Activated CD4-positive, alpha-beta T cell treated with anti-CD3 and anti-CD28 coated beads, Interleukin-2, amount 10 ng/mL, durations not matched to agents 7 days and 5 days (primary cell): ENCODE data around the gene MLXIP. TPM values are rescaled to one million over a fixed set of nuclear protein-coding genes. Genes with fewer than 3 reads are reported as not detected.

Source experiments
- CTCF ChIA-PET: fragments of 350-600 bp; sonication (Branson Sonifier 250); formaldehyde crosslinking; loops from one replicate; lab custom pipeline; 2021; ENCODE audit warnings: antibody characterized with exemption; lab: Charles Lee
- POLR2A ChIA-PET: fragments of 350-600 bp; sonication (Branson Sonifier 250); formaldehyde crosslinking; loops from one replicate; lab custom pipeline; 2021; ENCODE audit warnings: antibody characterized with exemption; lab: Charles Lee
- DNase-seq: peaks from one replicate; pipeline ENCODE4 v3.0.0-alpha.2; 2020
- H3K27ac Mint-ChIP-seq: one replicate; pipeline ENCODE4 v1.8.0; 2021; ENCODE audit warnings: mild to moderate bottlenecking, moderate library complexity, mixed read lengths
- H3K27me3 Mint-ChIP-seq: one replicate; pipeline ENCODE4 v1.8.0; 2021; ENCODE audit warnings: mixed read lengths
- H3K36me3 Mint-ChIP-seq: one replicate; pipeline ENCODE4 v1.8.0; 2021; ENCODE audit warnings: low read depth, mixed read lengths
- H3K4me1 Mint-ChIP-seq: one replicate; pipeline ENCODE4 v1.8.0; 2021; ENCODE audit warnings: mixed read lengths
- H3K4me3 Mint-ChIP-seq: one replicate; pipeline ENCODE4 v1.8.0; 2021; ENCODE audit warnings: mild to moderate bottlenecking, moderate library complexity, mixed read lengths
- H3K9me3 Mint-ChIP-seq: one replicate; pipeline ENCODE4 v1.8.0; 2021; ENCODE audit warnings: mixed read lengths
- total RNA-seq, 2 experiments: library from RNA; stranded (reverse); gene quantifications; one replicate each; pipeline ENCODE4 v1.2.3, GENCODE V29; 2021

MLXIP gene
- total RNA-seq, 2 experiments from 2014 or later = 45.7 to 46.8 TPM

- peak within 1 kb of the TSS; percentile 70 for H3K4me3 Mint-ChIP-seq
- POLR2A ChIA-PET = interaction anchor here (0.5 kb wide), 1 partner anchor 42 kb away, joined by 3 read pairs; no protein-coding TSS in a partner anchor
- H3K27me3 Mint-ChIP-seq = peaks cover 11% of the 10 kb centered on the region
- CTCF ChIA-PET = interaction anchor here (0.6 to 1.8 kb wide), 4 partner anchors 8 to 22 kb away, joined by 3 to 6 read pairs (median 4); no protein-coding TSS in a partner anchor
- peak within 1 kb of the TSS; percentile 31 for H3K27ac Mint-ChIP-seq
- no peaks in the 10 kb centered on the region for H3K9me3 Mint-ChIP-seq
- no peaks in the 10 kb centered on the region for H3K36me3 Mint-ChIP-seq
- DNase-seq = peak; percentile 39
- peaks cover 14% of the 10 kb centered on the region for H3K4me1 Mint-ChIP-seq
These were observed 104.5 kb downstream of the MLXIP start, which contains the start of gene LRRC43 for GRCh38 chr12:122182887-122183587. Gene LRRC43, plus strand, starts transcription at chr12:122183123. Its CDS starts 22 bp downstream, at chr12:122183145.

- POLR2A ChIA-PET = interaction anchor here (0.5 kb wide), 1 partner anchor 42 kb away, joined by 3 read pairs; no protein-coding TSS in a partner anchor
- DNase-seq = no peak
- Mint-ChIP-seq H3K27me3 (peaks cover 11% of the 10 kb centered on the region), H3K36me3 (no peaks in the 10 kb centered on the region), H3K4me3 (peak overlapping the region; percentile 25), H3K9me3 (no peaks in the 10 kb centered on the region), H3K4me1 (peaks cover 14% of the 10 kb centered on the region), H3K27ac (no peak overlapping the region)
- CTCF ChIA-PET = interaction anchor here (1.3 to 1.8 kb wide), 2 partner anchors 10 to 22 kb away, joined by 5 to 6 read pairs; no protein-coding TSS in a partner anchor
These were observed 105.0 kb downstream of the MLXIP start for GRCh38 chr12:122183588-122183940.

- POLR2A ChIA-PET = interaction anchor here (0.6 kb wide), 1 partner anchor 781 kb away, joined by 3 read pairs; no protein-coding TSS in a partner anchor
- CTCF ChIA-PET = no interaction called here
- peak overlapping the region; percentile 13 for H3K4me3 Mint-ChIP-seq
- no peak overlapping the region for H3K27ac Mint-ChIP-seq
- H3K36me3 Mint-ChIP-seq = no peaks in the 10 kb centered on the region
- H3K27me3 Mint-ChIP-seq = peaks cover 11% of the 10 kb centered on the region
- no peak for DNase-seq
- H3K9me3 Mint-ChIP-seq = no peaks in the 10 kb centered on the region
- H3K4me1 Mint-ChIP-seq = peaks cover 14% of the 10 kb centered on the region
These were observed 106.0 kb downstream of the MLXIP start for GRCh38 chr12:122184517-122184916.

GRCh38 chr12:122185079-122185478, 106.5 kb downstream of the MLXIP start:
- Mint-ChIP-seq H3K4me3 (no peak overlapping the region), H3K9me3 (no peaks in the 10 kb centered on the region), H3K4me1 (peaks cover 12% of the 10 kb centered on the region), H3K27ac (no peak overlapping the region), H3K27me3 (peaks cover 9% of the 10 kb centered on the region), H3K36me3 (no peaks in the 10 kb centered on the region)
- POLR2A ChIA-PET = no interaction called here
- CTCF ChIA-PET = no interaction called here
- no peak for DNase-seq

- ChIA-PET CTCF (no interaction called here), POLR2A (no interaction called here)
- no peak overlapping the region for H3K4me3 Mint-ChIP-seq
- no peak for DNase-seq
- no peak overlapping the region for H3K27ac Mint-ChIP-seq
- peaks cover 12% of the 10 kb centered on the region for H3K4me1 Mint-ChIP-seq
- peaks cover 9% of the 10 kb centered on the region for H3K27me3 Mint-ChIP-seq
- H3K36me3 Mint-ChIP-seq = no peaks in the 10 kb centered on the region
- no peaks in the 10 kb centered on the region for H3K9me3 Mint-ChIP-seq
These were observed 107.0 kb downstream of the MLXIP start for GRCh38 chr12:122185494-122186082.

GRCh38 chr12:122187466-122187865, 108.9 kb downstream of the MLXIP start:
- ChIA-PET POLR2A (no interaction called here), CTCF (interaction anchor here (0.6 kb wide), 1 partner anchor 384 kb away, joined by 3 read pairs; the partner anchor contains the start of gene SETD1B)
- no peak overlapping the region for H3K27ac Mint-ChIP-seq
- H3K9me3 Mint-ChIP-seq = no peaks in the 10 kb centered on the region
- H3K27me3 Mint-ChIP-seq = peaks cover 4% of the 10 kb centered on the region
- no peak overlapping the region for H3K4me3 Mint-ChIP-seq
- no peak for DNase-seq
- H3K4me1 Mint-ChIP-seq = peaks cover 12% of the 10 kb centered on the region
- no peaks in the 10 kb centered on the region for H3K36me3 Mint-ChIP-seq

GRCh38 chr12:122189626-122190475, 111.3 kb downstream of the MLXIP start:
- peaks cover under 1% of the 10 kb centered on the region for H3K4me1 Mint-ChIP-seq
- ChIA-PET POLR2A (no interaction called here), CTCF (interaction anchor here (0.7 to 3.1 kb wide), 8 partner anchors 7 to 396 kb away, joined by 3 to 13 read pairs (median 6); partner anchors contain the start of genes LRRC43 and RHOF)
- peaks cover 7% of the 10 kb centered on the region for H3K27me3 Mint-ChIP-seq
- H3K27ac Mint-ChIP-seq = no peak overlapping the region
- no peaks in the 10 kb centered on the region for H3K9me3 Mint-ChIP-seq
- H3K4me3 Mint-ChIP-seq = no peak overlapping the region
- no peak for DNase-seq
- H3K36me3 Mint-ChIP-seq = no peaks in the 10 kb centered on the region

- CTCF ChIA-PET = interaction anchor here (0.5 to 3.1 kb wide), 16 partner anchors 9 to 397 kb away, joined by 3 to 13 read pairs (median 3); partner anchors contain the start of genes LRRC43 and RHOF
- Mint-ChIP-seq H3K27me3 (peaks cover 13% of the 10 kb centered on the region), H3K4me1 (no peaks in the 10 kb centered on the region)
These were observed 112.5 kb downstream of the MLXIP start for GRCh38 chr12:122190842-122191668.

GRCh38 chr12:122192441-122192840, 113.9 kb downstream of the MLXIP start:
- no peaks in the 10 kb centered on the region for H3K9me3 Mint-ChIP-seq
- H3K27ac Mint-ChIP-seq = no peak overlapping the region
- H3K27me3 Mint-ChIP-seq = peaks cover 18% of the 10 kb centered on the region
- H3K4me1 Mint-ChIP-seq = no peaks in the 10 kb centered on the region
- ChIA-PET CTCF (interaction anchor here (2.2 to 3.1 kb wide), 2 partner anchors 9 to 138 kb away, joined by 6 to 13 read pairs; partner anchors contain the start of gene LRRC43), POLR2A (no interaction called here)
- no peaks in the 10 kb centered on the region for H3K36me3 Mint-ChIP-seq
- H3K4me3 Mint-ChIP-seq = no peak overlapping the region
- DNase-seq = no peak

More at GRCh38 chr12:122190842-122191668, 112.5 kb downstream of the MLXIP start:
- Mint-ChIP-seq H3K9me3 (no peaks in the 10 kb centered on the region), H3K36me3 (no peaks in the 10 kb centered on the region), H3K27ac (no peak overlapping the region), H3K4me3 (no peak overlapping the region)
- DNase-seq = peak; percentile 79
- POLR2A ChIA-PET = no interaction called here

GRCh38 chr12:122194804-122195203, 116.2 kb downstream of the MLXIP start:
- ChIA-PET POLR2A (no interaction called here), CTCF (interaction anchor here (1.4 to 2.2 kb wide), 2 partner anchors 8 to 12 kb away, joined by 4 to 6 read pairs; partner anchors contain the start of genes B3GNT4 and LRRC43)
- Mint-ChIP-seq H3K27me3 (peaks cover 28% of the 10 kb centered on the region), H3K4me1 (no peaks in the 10 kb centered on the region), H3K9me3 (no peaks in the 10 kb centered on the region), H3K36me3 (no peaks in the 10 kb centered on the region), H3K4me3 (no peak overlapping the region), H3K27ac (no peak overlapping the region)
- DNase-seq = no peak

GRCh38 chr12:122195405-122195804, 116.8 kb downstream of the MLXIP start:
- ChIA-PET POLR2A (no interaction called here), CTCF (interaction anchor here (0.8 kb wide), 1 partner anchor 141 kb away, joined by 3 read pairs; no protein-coding TSS in a partner anchor)
- Mint-ChIP-seq H3K9me3 (no peaks in the 10 kb centered on the region), H3K4me1 (no peaks in the 10 kb centered on the region), H3K27me3 (peaks cover 31% of the 10 kb centered on the region), H3K36me3 (no peaks in the 10 kb centered on the region), H3K27ac (no peak overlapping the region), H3K4me3 (no peak overlapping the region)
- DNase-seq = no peak
